RWPE2 (cell line): ENCODE data around the gene KCMF1.
"Not testable (repeated sequence)": the region's sequence is repeated elsewhere in the genome, so short reads cannot be mapped to it uniquely, and the experiment has no call there.

Experiments used
- ATAC-seq: fragments of 200-7000 bp; cut with Tn5 transposase; 3 replicates; pipeline ENCODE4 v1.9.1; 2021; ENCODE audit warnings: low read depth
- DNase-seq: peaks from one replicate; pipeline ENCODE4 v3.0.0-alpha.2; 2020; ENCODE audit warnings: low spot score
- H3K27ac ChIP-seq: fragments of 450-650 bp; 2 replicates; pipeline ENCODE4 v1.5.1; 2017; ENCODE audit warnings: mild to moderate bottlenecking; ENCODE audit not compliant: poor library complexity, severe bottlenecking
- H3K27me3 ChIP-seq: fragments of 250-450 bp; sonication (Bioruptor Pico); 2 replicates; pipeline ENCODE4 v1.5.1; 2021; ENCODE audit warnings: mild to moderate bottlenecking, moderate library complexity; ENCODE audit not compliant: insufficient read depth, poor library complexity, severe bottlenecking
- H3K36me3 ChIP-seq: fragments of 250-450 bp; sonication (Bioruptor Pico); 2 replicates; pipeline ENCODE4 v1.5.1; 2020; ENCODE audit warnings: low read depth, mild to moderate bottlenecking, moderate library complexity
- H3K4me1 ChIP-seq: fragments of 250-450 bp; sonication (Bioruptor Pico); 2 replicates; pipeline ENCODE4 v1.5.1; 2021; ENCODE audit warnings: mild to moderate bottlenecking, moderate library complexity; ENCODE audit not compliant: insufficient read depth, poor library complexity, severe bottlenecking
- H3K4me3 ChIP-seq: fragments of 250-450 bp; sonication (Bioruptor Pico); 2 replicates; pipeline ENCODE4 v1.5.1; 2021; ENCODE audit warnings: mild to moderate bottlenecking, moderate library complexity; ENCODE audit not compliant: severe bottlenecking
- H3K9me3 ChIP-seq: fragments of 250-450 bp; sonication (Bioruptor Pico); 2 replicates; pipeline ENCODE4 v1.5.1; 2021; ENCODE audit warnings: mild to moderate bottlenecking, moderate library complexity; ENCODE audit not compliant: severe bottlenecking
- CTCF ChIP-seq: fragments of 450-650 bp; IDR thresholded peaks from one replicate; pipeline ENCODE4 v1.5.1; 2017; ENCODE audit warnings: mild to moderate bottlenecking, moderate library complexity; ENCODE audit not compliant: poor library complexity, severe bottlenecking

The KCMF1 gene

DNA sequence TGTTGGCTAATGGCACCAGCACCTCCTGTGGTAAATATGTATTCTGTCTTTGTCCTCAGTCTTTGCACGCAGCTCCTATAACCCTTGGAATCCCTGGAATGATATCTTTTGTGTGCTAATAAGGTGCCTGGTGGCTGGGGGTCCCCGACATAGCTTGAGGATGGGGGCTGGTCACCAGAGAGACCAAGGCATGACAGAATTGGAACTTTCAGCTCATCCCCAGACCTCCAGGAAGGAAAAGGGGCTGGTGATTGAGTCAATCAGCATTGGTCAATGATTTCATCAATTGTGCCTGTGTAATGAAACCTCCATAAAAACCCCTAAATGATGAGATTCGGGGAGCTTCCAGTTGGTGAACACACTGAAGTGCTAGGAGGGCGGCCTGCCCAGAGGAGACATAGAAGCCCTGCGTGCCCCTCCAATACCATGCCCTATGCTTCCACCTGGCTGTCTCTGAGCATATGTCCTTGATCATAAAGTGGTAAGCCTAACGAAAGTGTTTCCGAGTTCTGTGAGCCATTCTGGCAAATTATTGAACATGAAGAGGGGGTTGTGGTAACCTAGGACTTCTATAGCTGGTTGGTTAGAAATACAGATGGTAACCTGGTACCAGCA, 26.6 kb upstream of the KCMF1 start:
- no peaks in the 10 kb centered on the region for H3K27me3 ChIP-seq
- no peak overlapping the region for H3K4me3 ChIP-seq
- peak overlapping the region; percentile 98 for H3K27ac ChIP-seq
- peaks cover 3% of the 10 kb centered on the region; the same call in 1 of the 2 replicates for H3K36me3 ChIP-seq
- DNase-seq (no peak), ATAC-seq (no peak)
- H3K4me1 ChIP-seq = peaks cover 28% of the 10 kb centered on the region
- TF ChIP-seq CTCF = no peak
- no peaks in the 10 kb centered on the region for H3K9me3 ChIP-seq

DNA sequence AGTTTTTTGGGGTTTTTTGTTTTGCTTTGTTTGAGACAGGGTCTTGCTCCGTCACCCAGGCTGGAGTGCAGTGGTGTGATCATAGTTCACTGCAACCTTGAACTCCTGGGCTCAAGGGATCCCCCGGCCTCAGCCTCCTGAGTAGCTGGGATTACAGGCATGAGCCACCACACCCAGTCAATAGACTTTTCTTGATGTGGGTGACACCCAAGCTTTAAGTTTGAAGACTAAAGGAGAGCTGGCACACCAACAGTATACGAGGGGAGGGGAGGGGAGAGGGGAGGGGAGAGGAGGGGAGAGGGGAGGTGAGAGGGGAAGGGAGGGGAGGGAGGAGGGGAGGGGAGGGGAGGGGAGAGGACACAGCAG, 25.1 kb upstream of the KCMF1 start:
- Histone ChIP-seq H3K4me1 (peaks cover 28% of the 10 kb centered on the region), H3K27ac (peak overlapping the region; percentile 98)
- not testable (repeated sequence) for H3K36me3 ChIP-seq, DNase-seq, H3K9me3 ChIP-seq, H3K4me3 ChIP-seq, H3K27me3 ChIP-seq
- peak; percentile 7; the same call in 2 of the 3 replicates for ATAC-seq

- H3K27ac ChIP-seq = peak overlapping the region; percentile 98
- peak overlapping the region; percentile 12 for H3K4me3 ChIP-seq
- peaks cover 28% of the 10 kb centered on the region for H3K4me1 ChIP-seq
- TF ChIP-seq CTCF = peak; percentile 20
- no peaks in the 10 kb centered on the region for H3K27me3 ChIP-seq
- DNase-seq (peak; percentile 94), ATAC-seq (peak; percentile 94)
- H3K9me3 ChIP-seq = no peaks in the 10 kb centered on the region
- H3K36me3 ChIP-seq = peaks cover 3% of the 10 kb centered on the region; the same call in 1 of the 2 replicates
These were observed 24.6 kb upstream of the KCMF1 start for GRCh38 chr2:84946204-84947009.

- no peak overlapping the region for H3K4me3 ChIP-seq
- peaks cover 3% of the 10 kb centered on the region; the same call in 1 of the 2 replicates for H3K36me3 ChIP-seq
- no peaks in the 10 kb centered on the region for H3K27me3 ChIP-seq
- peaks cover 28% of the 10 kb centered on the region for H3K4me1 ChIP-seq
- ATAC-seq (no peak), DNase-seq (no peak)
- peak overlapping the region; percentile 98 for H3K27ac ChIP-seq
- no peak for TF ChIP-seq CTCF
- H3K9me3 ChIP-seq = no peaks in the 10 kb centered on the region
These were observed 23.9 kb upstream of the KCMF1 start for GRCh38 chr2:84947010-84947593.

DNA sequence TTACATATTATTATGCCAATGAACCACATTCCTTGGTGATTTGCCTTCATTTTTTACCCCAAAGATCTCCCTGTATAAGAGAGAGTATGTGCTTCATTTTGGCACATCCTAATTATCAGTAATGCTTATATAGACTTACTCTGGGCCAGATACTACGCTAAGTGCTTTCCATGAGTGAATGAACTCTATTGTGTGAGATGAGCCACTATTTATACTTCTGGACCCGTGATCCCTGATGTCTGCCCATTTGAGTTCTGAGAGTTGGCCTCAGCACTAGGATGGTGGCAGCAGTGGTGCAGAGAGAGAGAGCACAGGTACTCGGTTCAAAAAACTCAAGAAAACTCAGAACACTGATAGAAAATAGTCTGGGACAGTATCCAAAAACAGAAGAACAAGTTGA, 17.4 kb upstream of the KCMF1 start:
- no peak for TF ChIP-seq CTCF
- Histone ChIP-seq H3K9me3 (no peaks in the 10 kb centered on the region), H3K4me3 (no peak overlapping the region), H3K27ac (peak overlapping the region; percentile 3), H3K4me1 (peaks cover 17% of the 10 kb centered on the region), H3K27me3 (no peaks in the 10 kb centered on the region), H3K36me3 (no peaks in the 10 kb centered on the region)
- no peak for ATAC-seq
- no peak for DNase-seq
